Type B pancreatic cell (in vitro differentiated cells): Measurements from ENCODE around the gene SLC35F6. TPM values are rescaled to one million over a fixed set of nuclear protein-coding genes. Genes with fewer than 3 reads are reported as not detected.
A peak's percentile ranks its signal among the peaks of the same experiment; 100 is the strongest.

ENCODE experiments used
- DNase-seq: peaks from one replicate; pipeline ENCODE4 v3.0.0; 2021; ENCODE audit warnings: mixed read lengths; ENCODE audit not compliant: unreplicated experiment; ENCODE audit errors: extremely low spot score
- H3K27ac Mint-ChIP-seq: 2 replicates; pipeline ENCODE4 v1.8.0; 2021; ENCODE audit warnings: mild to moderate bottlenecking, mixed read lengths
- H3K27me3 Mint-ChIP-seq: 2 replicates; pipeline ENCODE4 v1.8.0; 2021; ENCODE audit warnings: mixed read lengths
- H3K36me3 Mint-ChIP-seq: 2 replicates; pipeline ENCODE4 v1.8.0; 2021; ENCODE audit warnings: mixed read lengths
- H3K4me1 Mint-ChIP-seq: one replicate; pipeline ENCODE4 v1.8.0; 2021; ENCODE audit warnings: mixed read lengths; ENCODE audit not compliant: unreplicated experiment
- H3K4me3 Mint-ChIP-seq: 2 replicates; pipeline ENCODE4 v1.8.0; 2021; ENCODE audit warnings: mild to moderate bottlenecking, mixed read lengths
- H3K9me3 Mint-ChIP-seq: 2 replicates; pipeline ENCODE4 v1.8.0; 2021; ENCODE audit warnings: mixed read lengths
- total RNA-seq: library from RNA; stranded (reverse); gene quantifications from 2 replicates; pipeline ENCODE4 v1.2.1, GENCODE V29; 2021; ENCODE audit warnings: low replicate concordance
- TF ChIP-seq, protein P1 (sequence below): fragments of 200-600 bp; sonication (generic); conservative IDR thresholded peaks from 2 replicates; pipeline ENCODE4 v1.5.0; 2021; ENCODE audit warnings: antibody characterized with exemption, mild to moderate bottlenecking

Gene SLC35F6
- total RNA-seq, 1 donor from 2014 or later: 28.5 TPM

DNA sequence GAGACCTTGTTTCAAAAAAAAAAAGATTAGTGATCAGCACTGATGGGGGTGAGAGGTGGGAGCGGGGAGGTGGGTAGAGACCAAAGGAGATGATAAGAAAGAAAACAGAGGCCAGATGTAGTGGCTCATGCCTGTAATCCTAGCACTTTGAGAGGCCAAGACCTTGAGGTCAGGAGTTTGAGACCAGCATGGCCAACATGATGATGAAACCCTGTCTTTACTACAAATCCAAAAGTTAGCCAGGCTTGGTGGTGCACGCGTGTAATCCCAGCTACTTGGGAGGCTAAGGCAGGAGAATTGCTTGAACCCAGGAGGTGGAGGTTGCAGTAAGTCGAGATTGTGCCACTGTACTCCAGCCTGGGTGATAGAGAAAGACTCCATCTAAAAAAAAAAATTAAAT, 9.5 kb upstream of the SLC35F6 start:
- no peaks in the 10 kb centered on the region for H3K27me3 Mint-ChIP-seq
- H3K36me3 Mint-ChIP-seq: no peaks in the 10 kb centered on the region

DNA sequence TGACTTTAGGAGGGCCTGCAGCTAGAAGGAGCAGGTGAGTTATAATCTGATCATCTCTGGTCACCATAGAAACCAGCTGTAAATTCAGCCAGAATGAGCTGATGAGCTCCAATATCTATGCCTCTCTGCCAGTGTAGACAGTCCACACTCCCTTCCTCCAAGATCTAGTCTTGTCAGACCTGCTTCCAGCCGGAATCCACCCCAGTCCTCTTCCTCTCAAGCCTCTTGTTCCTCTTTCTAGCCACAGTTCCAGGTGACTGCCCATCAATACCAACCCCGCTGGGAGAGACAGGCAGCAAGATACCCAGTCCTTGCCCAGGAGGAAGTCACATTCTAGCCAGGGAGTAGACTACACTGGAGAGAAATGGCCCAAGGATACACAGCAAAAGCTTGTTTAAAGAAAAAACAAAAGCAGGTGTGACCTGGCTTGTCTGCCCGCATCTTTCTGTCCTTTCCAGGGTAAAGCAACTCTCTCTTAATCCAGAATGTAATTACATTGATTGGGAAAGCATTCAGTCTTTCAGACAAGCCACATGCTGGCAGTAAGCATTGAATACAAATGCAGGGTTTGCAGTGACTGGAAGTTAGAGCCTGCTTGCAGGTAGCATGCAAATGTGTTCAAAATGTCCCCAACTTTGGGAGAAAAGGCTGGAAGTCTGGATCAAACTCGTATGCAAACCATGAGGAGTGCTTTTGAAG, 9.0 kb upstream of the SLC35F6 start:
- no peaks in the 10 kb centered on the region for H3K27me3 Mint-ChIP-seq
- TF ChIP-seq, protein P1, sequence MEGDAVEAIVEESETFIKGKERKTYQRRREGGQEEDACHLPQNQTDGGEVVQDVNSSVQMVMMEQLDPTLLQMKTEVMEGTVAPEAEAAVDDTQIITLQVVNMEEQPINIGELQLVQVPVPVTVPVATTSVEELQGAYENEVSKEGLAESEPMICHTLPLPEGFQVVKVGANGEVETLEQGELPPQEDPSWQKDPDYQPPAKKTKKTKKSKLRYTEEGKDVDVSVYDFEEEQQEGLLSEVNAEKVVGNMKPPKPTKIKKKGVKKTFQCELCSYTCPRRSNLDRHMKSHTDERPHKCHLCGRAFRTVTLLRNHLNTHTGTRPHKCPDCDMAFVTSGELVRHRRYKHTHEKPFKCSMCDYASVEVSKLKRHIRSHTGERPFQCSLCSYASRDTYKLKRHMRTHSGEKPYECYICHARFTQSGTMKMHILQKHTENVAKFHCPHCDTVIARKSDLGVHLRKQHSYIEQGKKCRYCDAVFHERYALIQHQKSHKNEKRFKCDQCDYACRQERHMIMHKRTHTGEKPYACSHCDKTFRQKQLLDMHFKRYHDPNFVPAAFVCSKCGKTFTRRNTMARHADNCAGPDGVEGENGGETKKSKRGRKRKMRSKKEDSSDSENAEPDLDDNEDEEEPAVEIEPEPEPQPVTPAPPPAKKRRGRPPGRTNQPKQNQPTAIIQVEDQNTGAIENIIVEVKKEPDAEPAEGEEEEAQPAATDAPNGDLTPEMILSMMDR: no peak
- no peak overlapping the region for H3K4me3 Mint-ChIP-seq
- no peaks in the 10 kb centered on the region for H3K36me3 Mint-ChIP-seq
- H3K9me3 Mint-ChIP-seq: peaks cover 4% of the 10 kb centered on the region
- H3K4me1 Mint-ChIP-seq: peaks cover 18% of the 10 kb centered on the region
- no peak for DNase-seq
- peak overlapping the region; percentile 62 for H3K27ac Mint-ChIP-seq

More for the DNA sequence above, 9.5 kb upstream of the SLC35F6 start:
- DNase-seq: no peak
- Mint-ChIP-seq H3K9me3 (peaks cover 4% of the 10 kb centered on the region), H3K4me3 (no peak overlapping the region), H3K4me1 (peaks cover 22% of the 10 kb centered on the region), H3K27ac (no peak overlapping the region)
- TF ChIP-seq, protein P1: no peak

DNA sequence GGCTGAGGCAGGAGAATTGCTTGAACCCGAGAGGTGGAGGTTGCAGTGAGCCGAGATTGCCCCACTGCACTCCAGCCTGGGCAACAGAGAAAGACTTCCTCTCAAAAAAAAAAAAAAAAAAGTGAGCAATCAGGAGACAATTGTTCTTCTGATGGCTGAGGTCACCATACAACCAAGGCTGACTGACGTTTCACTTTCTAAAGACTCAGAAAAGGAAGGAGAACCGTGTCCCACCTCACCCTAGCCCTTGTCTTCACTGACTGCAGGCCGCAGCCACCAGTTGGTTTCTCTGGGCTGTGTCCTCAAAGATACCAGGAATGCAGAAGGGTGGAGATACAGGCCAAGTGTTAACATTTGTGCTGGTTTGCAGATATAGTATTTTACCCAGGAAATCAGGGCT, 7.7 kb upstream of the SLC35F6 start:
- no peak overlapping the region for H3K27ac Mint-ChIP-seq
- H3K27me3 Mint-ChIP-seq: no peaks in the 10 kb centered on the region
- peaks cover 14% of the 10 kb centered on the region for H3K4me1 Mint-ChIP-seq
- no peak overlapping the region for H3K4me3 Mint-ChIP-seq
- no peaks in the 10 kb centered on the region for H3K36me3 Mint-ChIP-seq
- TF ChIP-seq, protein P1: no peak
- H3K9me3 Mint-ChIP-seq: peaks cover 2% of the 10 kb centered on the region
- DNase-seq: no peak

DNA sequence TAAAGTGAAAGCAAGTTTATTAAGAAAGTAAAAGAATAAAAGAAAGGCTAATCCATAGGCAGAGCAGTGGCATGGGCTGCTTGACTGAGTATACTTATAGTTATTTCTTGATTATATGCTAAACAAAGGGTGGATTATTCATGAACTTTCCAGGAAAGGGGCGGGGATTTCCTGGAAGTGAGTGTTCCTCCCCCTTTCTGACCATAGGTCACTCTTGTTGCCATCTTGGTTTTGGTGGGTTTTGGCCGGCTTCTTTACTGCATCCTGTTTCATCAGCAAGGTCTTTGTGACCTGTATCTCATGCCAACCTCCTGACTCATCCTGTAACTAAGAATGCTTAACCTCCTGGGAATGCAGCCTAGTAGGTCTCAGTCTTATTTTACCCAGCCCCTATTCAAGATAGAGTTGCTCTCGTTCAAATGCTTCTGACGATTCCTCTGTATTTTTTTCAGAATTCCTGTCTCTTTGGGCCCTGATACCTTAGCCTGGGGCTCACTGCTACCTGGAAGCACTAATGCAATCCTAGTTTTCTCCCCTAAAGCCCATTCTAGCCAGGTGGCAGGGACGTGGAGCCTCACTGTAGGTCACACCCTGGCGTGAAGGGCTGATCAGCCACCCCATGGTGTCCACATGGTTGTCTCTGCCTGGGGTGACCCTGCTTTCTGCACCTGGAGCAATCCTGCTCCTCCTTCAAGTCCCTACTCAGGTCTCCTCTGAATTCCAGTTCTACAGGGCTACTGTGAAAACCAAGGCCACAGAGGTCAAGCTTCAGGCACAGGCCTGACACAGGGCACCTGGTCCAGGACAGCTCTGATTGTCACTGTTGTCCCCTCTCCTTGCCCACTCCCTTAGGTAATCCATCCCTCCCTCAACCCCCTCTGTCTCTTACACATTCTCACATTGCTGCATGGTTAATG, 6.0 kb upstream of the SLC35F6 start:
- peaks cover 11% of the 10 kb centered on the region for H3K4me1 Mint-ChIP-seq
- H3K36me3 Mint-ChIP-seq: no peaks in the 10 kb centered on the region
- peak overlapping the region; percentile 40 for H3K4me3 Mint-ChIP-seq
- DNase-seq: no peak
- H3K27ac Mint-ChIP-seq: peak overlapping the region; percentile 94
- TF ChIP-seq, protein P1: no peak
- no peaks in the 10 kb centered on the region for H3K9me3 Mint-ChIP-seq
- H3K27me3 Mint-ChIP-seq: no peaks in the 10 kb centered on the region

DNA sequence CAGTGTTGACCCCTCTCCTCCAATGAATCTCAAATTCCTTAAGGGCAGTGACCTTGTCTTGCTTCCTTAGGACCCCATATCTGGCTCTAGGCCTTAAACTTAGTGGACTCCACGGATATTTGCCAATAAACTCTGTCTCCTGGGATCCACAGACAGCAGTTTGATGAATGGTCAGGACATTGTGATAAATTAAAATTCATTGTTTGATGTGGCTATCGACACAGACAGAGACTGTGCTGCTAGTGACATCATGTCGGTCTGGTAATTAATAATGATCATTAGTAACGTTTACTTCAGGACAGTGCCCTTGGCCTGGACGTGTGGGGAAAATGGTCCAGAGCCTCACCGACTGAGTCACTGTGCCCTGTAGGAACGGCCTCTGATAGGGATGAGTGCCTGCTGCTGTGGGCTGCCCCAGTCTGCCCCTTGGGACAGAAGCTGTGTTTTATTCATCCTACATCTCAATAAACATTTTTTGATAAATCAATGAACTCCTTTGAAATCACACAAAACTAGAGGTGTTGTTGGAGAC, 5.2 kb upstream of the SLC35F6 start:
- peaks cover 11% of the 10 kb centered on the region for H3K4me1 Mint-ChIP-seq
- no peaks in the 10 kb centered on the region for H3K9me3 Mint-ChIP-seq
- H3K36me3 Mint-ChIP-seq: no peaks in the 10 kb centered on the region
- DNase-seq: no peak
- TF ChIP-seq, protein P1: no peak
- H3K4me3 Mint-ChIP-seq: no peak overlapping the region
- H3K27me3 Mint-ChIP-seq: no peaks in the 10 kb centered on the region
- H3K27ac Mint-ChIP-seq: peak overlapping the region; percentile 94
